CD14-positive monocyte (primary cell): ENCODE measurements around the gene SERPINB1. TPM values are rescaled to one million over a fixed set of nuclear protein-coding genes. Genes with fewer than 3 reads are reported as not detected.

Experiments
- DNase-seq, 3 donors: peaks; one replicate each; pipeline ENCODE4 v3.0.0-alpha.2; 2011 to 2022
- H2AFZ ChIP-seq: 2 replicates; pipeline ENCODE4 v1.6.0; 2012; ENCODE audit warnings: mild to moderate bottlenecking, low read depth, low read length, inconsistent platforms; ENCODE audit not compliant: insufficient read depth, poor library complexity, severe bottlenecking
- H3K27ac ChIP-seq, 2 donors: 1 replicate in 1 of 2; 2 replicates in 1 of 2; pipeline ENCODE4 v1.5.1; 2012 to 2013; ENCODE audit warnings: low read length in 2 of 2, control low read depth in 1 of 2, inconsistent platforms in 1 of 2, low read depth in 1 of 2, mild to moderate bottlenecking in 1 of 2
- H3K27me3 ChIP-seq, 2 donors: one replicate each; pipeline versions ENCODE4 v1.6.0 to v1.6.1; 2011 to 2013; ENCODE audit warnings: low read length in 2 of 2; ENCODE audit not compliant: control insufficient read depth in 2 of 2, insufficient read depth in 2 of 2
- H3K36me3 ChIP-seq, 2 donors: replicated peaks in 1 of 2; 1 replicate in 1 of 2; 2 replicates in 1 of 2; pipeline versions ENCODE4 v1.5.1 to v1.6.1; 2012 to 2013; ENCODE audit warnings: low read length in 2 of 2, control low read depth in 1 of 2, inconsistent platforms in 1 of 2, mild to moderate bottlenecking in 1 of 2; ENCODE audit not compliant: insufficient read depth in 2 of 2, control insufficient read depth in 1 of 2
- H3K4me1 ChIP-seq, 2 donors: 1 replicate in 1 of 2; 2 replicates in 1 of 2; pipeline versions ENCODE4 v1.5.1 to v1.6.1; 2012 to 2013; ENCODE audit warnings: low read length in 2 of 2, control low read depth in 1 of 2, inconsistent platforms in 1 of 2, mild to moderate bottlenecking in 1 of 2, moderate library complexity in 1 of 2; ENCODE audit not compliant: insufficient read depth in 2 of 2, control insufficient read depth in 1 of 2
- H3K4me2 ChIP-seq: replicated peaks from 2 replicates; pipeline ENCODE3; 2012; ENCODE audit warnings: low read length, moderate library complexity, mild to moderate bottlenecking; ENCODE audit not compliant: poor library complexity, severe bottlenecking; ENCODE audit errors: extremely low read depth
- H3K4me3 ChIP-seq, 3 experiments: fragments of 200-600 bp in 1 of 3; sonication (generic) in 1 of 3; replicated peaks in 1 of 3; 1 replicate in 2 of 3; 2 replicates in 1 of 3; pipeline ENCODE4 v1.5.1; 2011 to 2013; ENCODE audit warnings: low read length in 3 of 3, mild to moderate bottlenecking in 3 of 3, control low read depth in 2 of 3, low read depth in 2 of 3, inconsistent platforms in 1 of 3, moderate library complexity in 1 of 3
- H3K79me2 ChIP-seq: 2 replicates; pipeline ENCODE4 v1.6.0; 2012; ENCODE audit warnings: mild to moderate bottlenecking, control low read depth, inconsistent platforms, low read length, moderate library complexity; ENCODE audit not compliant: insufficient read depth
- H3K9ac ChIP-seq: 2 replicates; pipeline ENCODE4 v1.6.0; 2017; ENCODE audit warnings: low read length, mild to moderate bottlenecking; ENCODE audit not compliant: insufficient read depth, poor library complexity, severe bottlenecking
- H3K9me3 ChIP-seq, 2 donors: replicated peaks in 1 of 2; 1 replicate in 1 of 2; 2 replicates in 1 of 2; pipeline versions ENCODE4 v1.5.1 to v1.6.1; 2012 to 2013; ENCODE audit warnings: low read length in 2 of 2, control low read depth in 1 of 2; ENCODE audit not compliant: control insufficient read depth in 1 of 2, insufficient read depth in 1 of 2
- H4K20me1 ChIP-seq: 2 replicates; pipeline ENCODE4 v1.6.0; 2012; ENCODE audit warnings: mild to moderate bottlenecking, low read length, control low read depth, moderate library complexity; ENCODE audit not compliant: insufficient read depth
- H3K27ac Mint-ChIP-seq, 7 donors: one replicate each; pipeline ENCODE4 v1.8.0; 2020; ENCODE audit warnings: mild to moderate bottlenecking in 7 of 7, mixed read lengths in 7 of 7, moderate library complexity in 6 of 7, inconsistent platforms in 2 of 7
- H3K27me3 Mint-ChIP-seq, 3 donors: one replicate each; pipeline ENCODE4 v1.8.0; 2021 to 2022; ENCODE audit warnings: low read depth in 3 of 3, mild to moderate bottlenecking in 3 of 3, mixed read lengths in 3 of 3, moderate library complexity in 3 of 3, inconsistent platforms in 1 of 3
- H3K36me3 Mint-ChIP-seq, 2 donors: one replicate each; pipeline ENCODE4 v1.8.0; 2020; ENCODE audit warnings: mixed read lengths in 2 of 2, inconsistent platforms in 1 of 2, mild to moderate bottlenecking in 1 of 2
- H3K4me1 Mint-ChIP-seq: one replicate; pipeline ENCODE4 v1.8.0; 2020; ENCODE audit warnings: mild to moderate bottlenecking, mixed read lengths
- H3K4me3 Mint-ChIP-seq, 2 donors: one replicate each; pipeline ENCODE4 v1.8.0; 2020; ENCODE audit warnings: mild to moderate bottlenecking in 2 of 2, mixed read lengths in 2 of 2, moderate library complexity in 1 of 2
- H3K9me3 Mint-ChIP-seq, 7 donors: one replicate each; pipeline ENCODE4 v1.8.0; 2020 to 2022; ENCODE audit warnings: mixed read lengths in 7 of 7, mild to moderate bottlenecking in 6 of 7, moderate library complexity in 6 of 7, inconsistent platforms in 2 of 7
- WGBS: methylation state at CpG from one replicate; pipeline ENCODE4 v1.1.5; 2013; ENCODE audit warnings: missing lambda C conversion rate; ENCODE audit not compliant: insufficient coverage; 5-methylcytosine and 5-hydroxymethylcytosine counted together
- intact Hi-C, 2 donors: fragments of 100-400 bp; cut with micrococcal nuclease; formaldehyde crosslinking; loops; one replicate each; pipeline versions ENCODE4 v1.15.0 to v1.15.1; 2023
- polyA plus RNA-seq, 3 donors: library from polyadenylated mRNA; depleted of rRNA in 1 of 3; unstranded in 2 of 3; stranded (reverse) in 1 of 3; fragments of 300-500 nt in 2 of 3; fragments of >200 nt in 1 of 3; fragmentation: Illumina TruSeq in 2 of 3; gene quantifications; 1 replicate in 2 of 3; 2 replicates in 1 of 3; pipeline ENCODE4 v1.2.3, GENCODE V29; 2012 to 2021
- TF ChIP-seq, protein P1 (sequence below): fragments of 200-600 bp; IDR thresholded peaks from one replicate; pipeline ENCODE4 v1.8.0; 2022; ENCODE audit warnings: antibody characterized with exemption, mild to moderate bottlenecking

SERPINB1 gene
- polyA plus RNA-seq, 3 donors = 126 to 307 (median 306) TPM

DNA sequence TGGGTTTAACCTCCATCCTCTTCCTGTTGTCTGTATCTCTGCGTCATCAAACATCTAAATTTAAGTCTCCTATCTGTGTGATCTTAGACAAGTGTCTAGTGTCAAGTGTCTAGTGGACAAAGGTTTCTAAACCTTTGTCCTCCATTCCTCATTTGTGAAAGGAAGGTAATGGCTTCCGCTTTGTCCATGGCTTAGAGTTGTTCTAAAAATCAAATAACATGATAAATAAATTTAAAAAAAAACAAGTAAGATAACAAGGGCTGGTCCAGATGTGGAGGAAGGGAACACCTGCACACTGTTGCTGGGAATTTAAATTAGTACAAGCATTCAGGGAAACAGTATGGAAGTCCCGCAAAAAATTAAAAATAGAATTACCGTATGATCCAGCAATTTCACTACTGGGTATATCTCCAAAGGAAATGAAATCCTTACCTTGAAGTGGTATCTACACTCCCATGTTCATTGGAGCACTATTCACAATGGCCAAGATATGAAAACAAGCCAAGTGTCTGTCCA, 17.6 kb upstream of the SERPINB1 start:
- Mint-ChIP-seq H3K4me1 (peaks cover 86% of the 10 kb centered on the region), H3K4me3 (peak overlapping the region in 1 of 2 donors; percentile 60), H3K27me3 (no peaks in the 10 kb centered on the region), H3K36me3 (peaks cover 4 to 6% of the 10 kb centered on the region in 2 donors), H3K9me3 (peaks cover 0 to 5% (median 0%) of the 10 kb centered on the region in 7 donors), H3K27ac (peak overlapping the region; percentile 93 to 99 (median 95))
- H3K4me1 ChIP-seq = peaks cover 80 to 86% of the 10 kb centered on the region in 2 donors
- intact Hi-C loops = no loop called here
- H3K27ac ChIP-seq = peak overlapping the region; percentile 72 to 99
- H3K27me3 ChIP-seq = no peaks in the 10 kb centered on the region
- peak in 2 of 3 donors; percentile 46 to 54 for DNase-seq
- H3K9ac ChIP-seq = no peak overlapping the region
- no peaks in the 10 kb centered on the region for H3K36me3 ChIP-seq
- H3K9me3 ChIP-seq = no peaks in the 10 kb centered on the region
- 93% methylated on average over 2 of the region's 4 CpGs for WGBS
- no peak overlapping the region for H2AFZ ChIP-seq
- H3K4me2 ChIP-seq = peak overlapping the region; percentile 55
- TF ChIP-seq, protein P1, sequence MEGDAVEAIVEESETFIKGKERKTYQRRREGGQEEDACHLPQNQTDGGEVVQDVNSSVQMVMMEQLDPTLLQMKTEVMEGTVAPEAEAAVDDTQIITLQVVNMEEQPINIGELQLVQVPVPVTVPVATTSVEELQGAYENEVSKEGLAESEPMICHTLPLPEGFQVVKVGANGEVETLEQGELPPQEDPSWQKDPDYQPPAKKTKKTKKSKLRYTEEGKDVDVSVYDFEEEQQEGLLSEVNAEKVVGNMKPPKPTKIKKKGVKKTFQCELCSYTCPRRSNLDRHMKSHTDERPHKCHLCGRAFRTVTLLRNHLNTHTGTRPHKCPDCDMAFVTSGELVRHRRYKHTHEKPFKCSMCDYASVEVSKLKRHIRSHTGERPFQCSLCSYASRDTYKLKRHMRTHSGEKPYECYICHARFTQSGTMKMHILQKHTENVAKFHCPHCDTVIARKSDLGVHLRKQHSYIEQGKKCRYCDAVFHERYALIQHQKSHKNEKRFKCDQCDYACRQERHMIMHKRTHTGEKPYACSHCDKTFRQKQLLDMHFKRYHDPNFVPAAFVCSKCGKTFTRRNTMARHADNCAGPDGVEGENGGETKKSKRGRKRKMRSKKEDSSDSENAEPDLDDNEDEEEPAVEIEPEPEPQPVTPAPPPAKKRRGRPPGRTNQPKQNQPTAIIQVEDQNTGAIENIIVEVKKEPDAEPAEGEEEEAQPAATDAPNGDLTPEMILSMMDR = no peak
- peak overlapping the region in 1 of 3 experiments; percentile 53 for H3K4me3 ChIP-seq
- H3K79me2 ChIP-seq = no peaks in the 10 kb centered on the region
- H4K20me1 ChIP-seq = no peaks in the 10 kb centered on the region

DNA sequence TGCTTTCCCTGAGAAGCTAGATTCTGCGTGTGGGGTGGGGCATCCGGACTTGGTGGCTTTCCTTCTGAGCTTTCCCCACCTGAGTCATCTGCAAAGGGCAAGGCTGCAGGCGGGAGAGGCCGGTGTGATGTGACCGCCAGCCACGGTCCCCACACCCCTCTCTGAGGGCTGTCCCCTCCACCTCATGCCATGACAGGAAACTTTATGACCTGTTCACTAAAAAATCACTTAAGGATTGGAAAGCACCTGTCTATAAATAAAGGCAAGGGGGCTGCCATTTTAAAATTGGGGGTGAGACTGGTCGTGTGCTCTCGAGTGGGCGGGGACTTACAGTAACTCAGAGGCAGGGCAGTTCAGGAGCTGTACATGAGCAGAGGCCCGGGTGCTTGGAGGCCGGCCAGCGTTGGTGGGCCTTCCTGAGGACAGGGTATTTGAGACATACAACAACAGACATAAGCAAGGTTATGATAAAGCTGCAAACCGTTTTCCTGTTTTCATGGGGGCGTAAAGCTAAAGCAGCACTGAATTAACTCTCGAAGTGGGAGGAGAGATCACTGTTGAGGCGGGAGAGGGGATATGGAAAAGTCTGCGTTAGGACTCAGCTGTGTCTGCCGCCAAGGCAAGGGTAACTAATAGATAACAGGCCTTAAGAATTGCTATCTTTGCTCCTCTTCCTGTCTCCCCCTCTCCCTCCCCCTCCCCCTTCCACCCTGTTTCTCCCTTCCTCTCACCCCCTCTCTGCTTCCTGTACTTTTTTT, 16.1 kb upstream of the SERPINB1 start:
- H3K4me1 Mint-ChIP-seq = peaks cover 87% of the 10 kb centered on the region
- peak overlapping the region in 1 of 3 experiments; percentile 53 for H3K4me3 ChIP-seq
- no peaks in the 10 kb centered on the region for H3K79me2 ChIP-seq
- peak; percentile 65 to 94 (median 72) for DNase-seq
- 3% methylated on average over 9 of the region's 18 CpGs for WGBS
- no peaks in the 10 kb centered on the region for H3K27me3 ChIP-seq
- H3K36me3 Mint-ChIP-seq = peaks cover 3 to 4% of the 10 kb centered on the region in 2 donors
- peak overlapping the region; percentile 72 to 99 for H3K27ac ChIP-seq
- peaks cover 0 to 2% (median 0%) of the 10 kb centered on the region in 3 donors for H3K27me3 Mint-ChIP-seq
- intact Hi-C loops = no loop called here
- peak overlapping the region; percentile 93 to 99 (median 95) for H3K27ac Mint-ChIP-seq
- TF ChIP-seq, protein P1 = no peak
- no peaks in the 10 kb centered on the region for H3K9me3 ChIP-seq
- peaks cover 83 to 86% of the 10 kb centered on the region in 2 donors for H3K4me1 ChIP-seq
- H3K9ac ChIP-seq = peak overlapping the region; percentile 65
- peak overlapping the region; percentile 55 for H3K4me2 ChIP-seq
- no peaks in the 10 kb centered on the region for H3K36me3 ChIP-seq
- H3K9me3 Mint-ChIP-seq = peaks cover 0 to 5% (median 0%) of the 10 kb centered on the region in 7 donors
- peak overlapping the region; percentile 60 to 86 for H3K4me3 Mint-ChIP-seq
- H4K20me1 ChIP-seq = no peaks in the 10 kb centered on the region
- H2AFZ ChIP-seq = peak overlapping the region; percentile 64
